RWPE2 (cell line): ENCODE data around the gene DYNC1LI2.
"Not testable (repeated sequence)": the region's sequence is repeated elsewhere in the genome, so short reads cannot be mapped to it uniquely, and the experiment has no call there.

Experiments used
- ATAC-seq: fragments of 200-7000 bp; cut with Tn5 transposase; 3 replicates; pipeline ENCODE4 v1.9.1; 2021; ENCODE audit warnings: low read depth
- DNase-seq: peaks from one replicate; pipeline ENCODE4 v3.0.0-alpha.2; 2020; ENCODE audit warnings: low spot score
- H3K27ac ChIP-seq: fragments of 450-650 bp; 2 replicates; pipeline ENCODE4 v1.5.1; 2017; ENCODE audit warnings: mild to moderate bottlenecking; ENCODE audit not compliant: poor library complexity, severe bottlenecking
- H3K27me3 ChIP-seq: fragments of 250-450 bp; sonication (Bioruptor Pico); 2 replicates; pipeline ENCODE4 v1.5.1; 2021; ENCODE audit warnings: mild to moderate bottlenecking, moderate library complexity; ENCODE audit not compliant: insufficient read depth, poor library complexity, severe bottlenecking
- H3K36me3 ChIP-seq: fragments of 250-450 bp; sonication (Bioruptor Pico); 2 replicates; pipeline ENCODE4 v1.5.1; 2020; ENCODE audit warnings: low read depth, mild to moderate bottlenecking, moderate library complexity
- H3K4me1 ChIP-seq: fragments of 250-450 bp; sonication (Bioruptor Pico); 2 replicates; pipeline ENCODE4 v1.5.1; 2021; ENCODE audit warnings: mild to moderate bottlenecking, moderate library complexity; ENCODE audit not compliant: insufficient read depth, poor library complexity, severe bottlenecking
- H3K4me3 ChIP-seq: fragments of 250-450 bp; sonication (Bioruptor Pico); 2 replicates; pipeline ENCODE4 v1.5.1; 2021; ENCODE audit warnings: mild to moderate bottlenecking, moderate library complexity; ENCODE audit not compliant: severe bottlenecking
- H3K9me3 ChIP-seq: fragments of 250-450 bp; sonication (Bioruptor Pico); 2 replicates; pipeline ENCODE4 v1.5.1; 2021; ENCODE audit warnings: mild to moderate bottlenecking, moderate library complexity; ENCODE audit not compliant: severe bottlenecking
- CTCF ChIP-seq: fragments of 450-650 bp; IDR thresholded peaks from one replicate; pipeline ENCODE4 v1.5.1; 2017; ENCODE audit warnings: mild to moderate bottlenecking, moderate library complexity; ENCODE audit not compliant: poor library complexity, severe bottlenecking

Gene DYNC1LI2

GRCh38 chr16:66751303-66751991, at the start of gene DYNC1LI2:
TSS of gene DYNC1LI2 (minus strand) at chr16:66751609. CDS start at chr16:66751591, 18 bp downstream.
- DNase-seq, result peak; percentile 79
- peak; percentile 98 for TF ChIP-seq CTCF
- H3K9me3 ChIP-seq, result no peaks in the 10 kb centered on the region
- ATAC-seq, result peak; percentile 83
- peaks cover 36% of the 10 kb centered on the region for H3K36me3 ChIP-seq
- H3K4me3 ChIP-seq, result peak within 1 kb of the TSS; percentile 99
- peaks cover 15% of the 10 kb centered on the region for H3K4me1 ChIP-seq
- peak within 1 kb of the TSS; percentile 59 for H3K27ac ChIP-seq
- no peaks in the 10 kb centered on the region for H3K27me3 ChIP-seq

- Histone ChIP-seq H3K4me1 (no peaks in the 10 kb centered on the region), H3K36me3 (peaks cover 39% of the 10 kb centered on the region)
These were observed 49.4 kb upstream of the DYNC1LI2 start for GRCh38 chr16:66800856-66801255.

DNA sequence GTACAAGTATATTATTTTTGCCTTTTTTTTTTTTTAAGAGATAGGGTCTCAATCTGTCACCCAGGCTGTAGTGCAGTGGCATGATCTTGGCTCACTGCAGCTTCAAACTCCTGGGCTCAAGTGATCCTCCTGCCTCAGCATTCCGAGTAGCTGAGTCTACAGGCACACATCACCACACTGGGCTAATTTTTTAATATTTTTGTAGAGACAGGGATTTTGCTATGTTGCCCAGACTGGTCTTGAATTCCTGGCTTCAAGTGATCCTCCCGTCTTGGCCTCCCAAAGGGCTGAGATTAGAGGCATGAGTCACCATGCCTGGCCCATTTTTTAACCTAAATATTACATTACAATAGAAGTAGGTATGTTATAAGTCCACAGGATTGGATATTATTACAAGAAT, 46.8 kb upstream of the DYNC1LI2 start:
- no peaks in the 10 kb centered on the region for H3K27me3 ChIP-seq
- H3K4me1 ChIP-seq, result no peaks in the 10 kb centered on the region
- no peak overlapping the region for H3K4me3 ChIP-seq
- H3K9me3 ChIP-seq, result no peaks in the 10 kb centered on the region
- TF ChIP-seq CTCF, result no peak
- H3K36me3 ChIP-seq, result peaks cover 12% of the 10 kb centered on the region
- no peak for DNase-seq
- no peak for ATAC-seq
- H3K27ac ChIP-seq, result no peak overlapping the region

More at GRCh38 chr16:66800856-66801255, 49.4 kb upstream of the DYNC1LI2 start:
- DNase-seq, result no peak
- Histone ChIP-seq H3K27me3 (no peaks in the 10 kb centered on the region), H3K9me3 (no peaks in the 10 kb centered on the region), H3K4me3 (no peak overlapping the region), H3K27ac (no peak overlapping the region)
- no peak for TF ChIP-seq CTCF
- no peak for ATAC-seq

DNA sequence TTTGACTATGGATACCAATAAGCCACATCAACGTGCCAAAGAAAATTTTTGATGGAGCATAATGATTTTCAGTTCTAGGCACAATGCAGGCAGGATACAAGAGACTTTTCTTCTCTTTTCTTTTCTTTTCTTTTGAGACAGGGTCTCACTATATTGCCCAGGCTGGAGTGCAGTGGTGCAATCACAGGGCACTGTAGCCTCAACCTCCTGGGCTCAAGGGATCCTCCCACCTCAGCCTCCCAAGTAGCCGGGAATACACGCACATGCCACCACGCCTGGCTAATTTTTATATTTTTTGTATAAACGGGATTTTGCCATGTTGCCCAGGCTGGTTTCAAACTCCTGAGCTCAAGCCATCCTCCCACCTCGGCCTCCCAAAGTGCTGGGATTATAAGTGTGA, 42.6 kb upstream of the DYNC1LI2 start:
- H3K27me3 ChIP-seq, ATAC-seq, H3K4me1 ChIP-seq, H3K36me3 ChIP-seq, H3K9me3 ChIP-seq, DNase-seq, H3K4me3 ChIP-seq, H3K27ac ChIP-seq: not testable (repeated sequence)

DNA sequence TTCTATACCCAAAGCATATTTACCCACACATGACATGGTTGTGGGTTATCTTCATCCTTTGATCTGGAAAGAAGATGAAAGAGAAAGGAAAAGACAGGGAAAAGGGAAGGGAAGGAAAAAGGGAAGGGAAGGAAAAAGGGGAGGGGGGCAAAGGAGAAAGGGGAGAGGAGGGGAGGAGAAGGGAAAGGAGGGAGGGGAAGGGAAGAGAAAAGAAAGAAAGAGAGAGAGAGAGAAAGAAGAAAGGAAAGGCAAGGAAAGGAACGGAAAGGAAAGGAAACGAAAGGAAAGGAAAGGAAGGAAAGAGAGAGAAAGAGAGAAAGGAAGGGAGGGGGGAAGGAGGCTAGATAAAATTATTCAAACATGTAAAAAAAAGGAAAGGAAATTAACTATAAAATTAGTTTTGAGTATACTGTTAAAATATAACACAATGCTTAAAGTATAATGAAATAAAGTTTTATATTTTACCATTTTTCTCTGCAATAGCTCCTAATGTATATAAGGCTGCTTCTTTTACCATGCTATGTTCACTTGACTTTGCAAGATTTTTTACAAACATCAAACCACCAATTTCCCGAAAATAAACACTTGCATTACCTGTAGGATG, 38.8 kb upstream of the DYNC1LI2 start:
- no peaks in the 10 kb centered on the region for H3K27me3 ChIP-seq
- TF ChIP-seq CTCF, result no peak
- no peaks in the 10 kb centered on the region for H3K4me1 ChIP-seq
- H3K36me3 ChIP-seq, result no peaks in the 10 kb centered on the region
- ATAC-seq, result no peak
- no peak for DNase-seq
- H3K27ac ChIP-seq, result no peak overlapping the region
- H3K4me3 ChIP-seq, result no peak overlapping the region
- H3K9me3 ChIP-seq, result no peaks in the 10 kb centered on the region
